WTC11 (cell line): ENCODE measurements around the gene DNAJB5. TPM values are rescaled to one million over a fixed set of nuclear protein-coding genes. Genes with fewer than 3 reads are reported as not detected.
"Not testable (repeated sequence)": the region's sequence is repeated elsewhere in the genome, so short reads cannot be mapped to it uniquely, and the experiment has no call there.

Experiments used
- ATAC-seq: fragments of 200-7000 bp; cut with Tn5 transposase; 2 replicates; pipeline ENCODE4 v1.10.0; 2021; ENCODE audit warnings: mild to moderate bottlenecking, moderate library complexity
- CTCF ChIA-PET: fragments of 300-600 bp; sonication (Branson Sonifier 250); formaldehyde crosslinking; loops from one replicate; lab custom pipeline; 2021; ENCODE audit warnings: antibody characterized with exemption; lab: Charles Lee
- POLR2A ChIA-PET: fragments of 350-600 bp; sonication (Branson Sonifier 250); formaldehyde crosslinking; loops from one replicate; lab custom pipeline; 2021; ENCODE audit warnings: antibody characterized with exemption; lab: Charles Lee
- DNase-seq: peaks from one replicate; pipeline ENCODE4 v3.0.0; 2021; ENCODE audit warnings: low spot score
- H3K27ac Mint-ChIP-seq: 2 replicates; pipeline ENCODE4 v1.8.0; 2021; ENCODE audit warnings: mixed read lengths
- H3K27me3 Mint-ChIP-seq: 2 replicates; pipeline ENCODE4 v1.8.0; 2021; ENCODE audit warnings: low read depth, mild to moderate bottlenecking, moderate library complexity, mixed read lengths
- H3K36me3 Mint-ChIP-seq: 2 replicates; pipeline ENCODE4 v1.8.0; 2021; ENCODE audit warnings: mixed read lengths
- H3K4me1 Mint-ChIP-seq: 2 replicates; pipeline ENCODE4 v1.8.0; 2022; ENCODE audit warnings: mixed read lengths
- H3K4me3 Mint-ChIP-seq: 2 replicates; pipeline ENCODE4 v1.8.0; 2021; ENCODE audit warnings: mild to moderate bottlenecking, moderate library complexity, mixed read lengths
- H3K9me3 Mint-ChIP-seq: 2 replicates; pipeline ENCODE4 v1.8.0; 2021; ENCODE audit warnings: mixed read lengths
- ESRRA ChIP-seq: sonication (generic); formaldehyde crosslinking; IDR thresholded peaks from 2 replicates; pipeline ENCODE4 v1.8.1; 2022; ENCODE audit warnings: mild to moderate bottlenecking, missing genetic modification reagents, borderline replicate concordance
- MXD4 ChIP-seq: fragments of 250-450 bp; sonication (Bioruptor Pico); IDR thresholded peaks from 2 replicates; pipeline ENCODE4 v1.8.0; 2021; ENCODE audit warnings: mild to moderate bottlenecking, moderate library complexity, borderline replicate concordance
- NFYB ChIP-seq: sonication (generic); formaldehyde crosslinking; conservative IDR thresholded peaks from 2 replicates; pipeline ENCODE4 v1.8.0; 2022; ENCODE audit warnings: low read depth, missing genetic modification reagents
- RELA ChIP-seq: sonication (generic); formaldehyde crosslinking; IDR thresholded peaks from 2 replicates; pipeline ENCODE4 v1.8.1; 2022; ENCODE audit warnings: missing genetic modification reagents, mild to moderate bottlenecking, borderline replicate concordance
- SP1 ChIP-seq: sonication (generic); formaldehyde crosslinking; conservative IDR thresholded peaks from 2 replicates; pipeline ENCODE4 v1.8.1; 2022; ENCODE audit warnings: missing genetic modification reagents
- TEAD1 ChIP-seq: sonication (generic); formaldehyde crosslinking; IDR thresholded peaks from 2 replicates; pipeline ENCODE4 v1.8.0; 2022; ENCODE audit warnings: mild to moderate bottlenecking, missing genetic modification reagents
- ZNF219 ChIP-seq: sonication (generic); formaldehyde crosslinking; IDR thresholded peaks from 2 replicates; pipeline ENCODE4 v1.8.0; 2023; ENCODE audit warnings: missing genetic modification reagents, mild to moderate bottlenecking, borderline replicate concordance
- total RNA-seq: library from RNA; stranded (reverse); gene quantifications from 3 replicates; pipeline ENCODE4 v1.2.3, GENCODE V29; 2021
- TF ChIP-seq, protein P1 (sequence below): fragments of 250-450 bp; sonication (Bioruptor Pico); IDR thresholded peaks from 2 replicates; pipeline ENCODE4 v1.9.0; 2021; ENCODE audit warnings: mild to moderate bottlenecking, borderline replicate concordance
- TF ChIP-seq, protein P2 (sequence below): sonication (generic); formaldehyde crosslinking; IDR thresholded peaks from 2 replicates; pipeline ENCODE4 v1.8.1; 2023; ENCODE audit warnings: mild to moderate bottlenecking, missing genetic modification reagents, moderate library complexity
- TF ChIP-seq, protein P3 (sequence below): sonication (generic); formaldehyde crosslinking; IDR thresholded peaks from 2 replicates; pipeline ENCODE4 v1.8.1; 2023; ENCODE audit warnings: mild to moderate bottlenecking, missing genetic modification reagents
- TF ChIP-seq, protein P4 (sequence below): fragments of 250-450 bp; sonication (Bioruptor Pico); conservative IDR thresholded peaks from 2 replicates; pipeline ENCODE4 v1.9.0; 2021; ENCODE audit warnings: mild to moderate bottlenecking
- TF ChIP-seq, protein P5 (sequence below): fragments of 250-450 bp; sonication (Bioruptor Pico); IDR thresholded peaks from 2 replicates; pipeline ENCODE4 v1.8.0; 2021; ENCODE audit warnings: mild to moderate bottlenecking
- TF ChIP-seq, protein P6 (sequence below): sonication (generic); formaldehyde crosslinking; conservative IDR thresholded peaks from 2 replicates; pipeline ENCODE4 v1.8.1; 2022; ENCODE audit warnings: mild to moderate bottlenecking, missing genetic modification reagents
- TF ChIP-seq, protein P7 (sequence below): sonication (generic); formaldehyde crosslinking; IDR thresholded peaks from 2 replicates; pipeline ENCODE4 v1.8.0; 2022; ENCODE audit warnings: mild to moderate bottlenecking, missing genetic modification reagents
- TF ChIP-seq, protein P8 (sequence below): sonication (generic); formaldehyde crosslinking; IDR thresholded peaks from 2 replicates; pipeline ENCODE4 v1.8.1; 2023; ENCODE audit warnings: mild to moderate bottlenecking, missing genetic modification reagents
- TF ChIP-seq, protein P9 (sequence below): sonication (generic); formaldehyde crosslinking; IDR thresholded peaks from 2 replicates; pipeline ENCODE4 v1.8.0; 2023; ENCODE audit warnings: mild to moderate bottlenecking, missing genetic modification reagents

DNAJB5 gene
- total RNA-seq, 1 experiment from 2014 or later: 30.0 TPM

DNA sequence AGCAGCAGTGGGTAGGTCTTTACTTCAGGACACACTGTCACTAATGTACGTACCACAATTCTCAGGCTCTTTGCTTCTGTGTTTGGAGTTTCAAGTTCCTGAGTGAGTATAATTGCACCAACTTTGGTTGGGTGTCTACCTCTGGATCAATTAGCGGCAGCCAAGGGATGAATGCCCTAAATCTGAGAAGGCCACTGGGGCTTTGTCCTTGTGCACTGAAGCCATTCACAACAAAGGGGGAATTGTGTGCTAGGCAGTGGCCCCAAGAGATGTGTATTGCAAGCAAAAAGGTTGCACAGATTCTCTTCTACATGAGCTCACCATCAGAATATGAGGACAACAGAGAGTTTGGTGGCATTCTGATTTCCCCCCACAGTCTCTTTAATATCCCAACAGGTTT, 35.3 kb upstream of the DNAJB5 start:
- no peaks in the 10 kb centered on the region for H3K9me3 Mint-ChIP-seq
- DNase-seq (no peak), ATAC-seq (no peak)
- H3K4me1 Mint-ChIP-seq: 0 out of 2 replicates have a peak, but pooled peaks cover 5% of the 10 kb centered on the region
- H3K36me3 Mint-ChIP-seq: no peaks in the 10 kb centered on the region
- peaks cover 43% of the 10 kb centered on the region for H3K27me3 Mint-ChIP-seq
- ChIA-PET CTCF (no interaction called here), POLR2A (no interaction called here)
- H3K4me3 Mint-ChIP-seq: no peak overlapping the region
- H3K27ac Mint-ChIP-seq: no peak overlapping the region
- TF ChIP-seq, protein P1, sequence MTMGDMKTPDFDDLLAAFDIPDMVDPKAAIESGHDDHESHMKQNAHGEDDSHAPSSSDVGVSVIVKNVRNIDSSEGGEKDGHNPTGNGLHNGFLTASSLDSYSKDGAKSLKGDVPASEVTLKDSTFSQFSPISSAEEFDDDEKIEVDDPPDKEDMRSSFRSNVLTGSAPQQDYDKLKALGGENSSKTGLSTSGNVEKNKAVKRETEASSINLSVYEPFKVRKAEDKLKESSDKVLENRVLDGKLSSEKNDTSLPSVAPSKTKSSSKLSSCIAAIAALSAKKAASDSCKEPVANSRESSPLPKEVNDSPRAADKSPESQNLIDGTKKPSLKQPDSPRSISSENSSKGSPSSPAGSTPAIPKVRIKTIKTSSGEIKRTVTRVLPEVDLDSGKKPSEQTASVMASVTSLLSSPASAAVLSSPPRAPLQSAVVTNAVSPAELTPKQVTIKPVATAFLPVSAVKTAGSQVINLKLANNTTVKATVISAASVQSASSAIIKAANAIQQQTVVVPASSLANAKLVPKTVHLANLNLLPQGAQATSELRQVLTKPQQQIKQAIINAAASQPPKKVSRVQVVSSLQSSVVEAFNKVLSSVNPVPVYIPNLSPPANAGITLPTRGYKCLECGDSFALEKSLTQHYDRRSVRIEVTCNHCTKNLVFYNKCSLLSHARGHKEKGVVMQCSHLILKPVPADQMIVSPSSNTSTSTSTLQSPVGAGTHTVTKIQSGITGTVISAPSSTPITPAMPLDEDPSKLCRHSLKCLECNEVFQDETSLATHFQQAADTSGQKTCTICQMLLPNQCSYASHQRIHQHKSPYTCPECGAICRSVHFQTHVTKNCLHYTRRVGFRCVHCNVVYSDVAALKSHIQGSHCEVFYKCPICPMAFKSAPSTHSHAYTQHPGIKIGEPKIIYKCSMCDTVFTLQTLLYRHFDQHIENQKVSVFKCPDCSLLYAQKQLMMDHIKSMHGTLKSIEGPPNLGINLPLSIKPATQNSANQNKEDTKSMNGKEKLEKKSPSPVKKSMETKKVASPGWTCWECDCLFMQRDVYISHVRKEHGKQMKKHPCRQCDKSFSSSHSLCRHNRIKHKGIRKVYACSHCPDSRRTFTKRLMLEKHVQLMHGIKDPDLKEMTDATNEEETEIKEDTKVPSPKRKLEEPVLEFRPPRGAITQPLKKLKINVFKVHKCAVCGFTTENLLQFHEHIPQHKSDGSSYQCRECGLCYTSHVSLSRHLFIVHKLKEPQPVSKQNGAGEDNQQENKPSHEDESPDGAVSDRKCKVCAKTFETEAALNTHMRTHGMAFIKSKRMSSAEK (CRISPR knock-in tag): no peak
- TF ChIP-seq RELA (no peak), ZNF219 (CRISPR knock-in tag) (no peak), ESRRA (CRISPR knock-in tag) (no peak)
- TF ChIP-seq, protein P2, sequence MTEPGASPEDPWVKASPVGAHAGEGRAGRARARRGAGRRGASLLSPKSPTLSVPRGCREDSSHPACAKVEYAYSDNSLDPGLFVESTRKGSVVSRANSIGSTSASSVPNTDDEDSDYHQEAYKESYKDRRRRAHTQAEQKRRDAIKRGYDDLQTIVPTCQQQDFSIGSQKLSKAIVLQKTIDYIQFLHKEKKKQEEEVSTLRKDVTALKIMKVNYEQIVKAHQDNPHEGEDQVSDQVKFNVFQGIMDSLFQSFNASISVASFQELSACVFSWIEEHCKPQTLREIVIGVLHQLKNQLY: no peak
- TF ChIP-seq, protein P3, sequence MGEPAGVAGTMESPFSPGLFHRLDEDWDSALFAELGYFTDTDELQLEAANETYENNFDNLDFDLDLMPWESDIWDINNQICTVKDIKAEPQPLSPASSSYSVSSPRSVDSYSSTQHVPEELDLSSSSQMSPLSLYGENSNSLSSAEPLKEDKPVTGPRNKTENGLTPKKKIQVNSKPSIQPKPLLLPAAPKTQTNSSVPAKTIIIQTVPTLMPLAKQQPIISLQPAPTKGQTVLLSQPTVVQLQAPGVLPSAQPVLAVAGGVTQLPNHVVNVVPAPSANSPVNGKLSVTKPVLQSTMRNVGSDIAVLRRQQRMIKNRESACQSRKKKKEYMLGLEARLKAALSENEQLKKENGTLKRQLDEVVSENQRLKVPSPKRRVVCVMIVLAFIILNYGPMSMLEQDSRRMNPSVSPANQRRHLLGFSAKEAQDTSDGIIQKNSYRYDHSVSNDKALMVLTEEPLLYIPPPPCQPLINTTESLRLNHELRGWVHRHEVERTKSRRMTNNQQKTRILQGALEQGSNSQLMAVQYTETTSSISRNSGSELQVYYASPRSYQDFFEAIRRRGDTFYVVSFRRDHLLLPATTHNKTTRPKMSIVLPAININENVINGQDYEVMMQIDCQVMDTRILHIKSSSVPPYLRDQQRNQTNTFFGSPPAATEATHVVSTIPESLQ (CRISPR knock-in tag): no peak
- TF ChIP-seq, protein P4, sequence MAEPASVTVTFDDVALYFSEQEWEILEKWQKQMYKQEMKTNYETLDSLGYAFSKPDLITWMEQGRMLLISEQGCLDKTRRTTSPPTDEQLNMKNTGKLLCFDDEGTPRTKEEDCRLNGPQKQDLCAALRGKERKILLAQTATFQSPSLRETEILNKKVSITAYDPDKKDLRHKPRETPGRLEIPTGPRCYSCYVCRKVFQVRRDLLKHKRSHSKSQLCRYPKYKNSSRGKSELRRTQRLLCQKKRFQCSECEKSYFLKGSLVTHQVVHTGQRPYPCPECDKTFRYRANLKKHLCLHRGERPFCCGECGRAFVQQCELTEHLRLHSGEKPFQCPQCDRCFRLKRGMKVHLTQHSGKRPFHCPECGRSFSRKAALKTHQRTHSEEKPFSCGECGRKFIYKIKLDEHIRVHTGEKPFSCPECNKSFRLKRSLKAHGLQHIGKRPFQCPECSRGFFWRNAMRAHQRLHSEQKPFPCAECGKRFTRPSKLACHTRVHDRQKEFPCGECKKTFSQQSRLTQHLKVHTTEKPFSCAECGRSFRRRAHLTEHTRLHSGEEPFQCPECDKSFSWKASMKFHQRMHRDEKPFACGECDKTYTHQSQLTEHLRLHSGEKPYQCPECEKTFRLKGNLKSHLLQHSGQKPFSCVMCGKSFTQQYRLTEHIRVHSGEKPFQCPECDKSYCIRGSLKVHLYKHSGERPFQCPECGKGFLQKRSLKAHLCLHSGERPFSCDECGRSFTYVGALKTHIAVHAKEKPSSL: no peak
- TF ChIP-seq, protein P5, sequence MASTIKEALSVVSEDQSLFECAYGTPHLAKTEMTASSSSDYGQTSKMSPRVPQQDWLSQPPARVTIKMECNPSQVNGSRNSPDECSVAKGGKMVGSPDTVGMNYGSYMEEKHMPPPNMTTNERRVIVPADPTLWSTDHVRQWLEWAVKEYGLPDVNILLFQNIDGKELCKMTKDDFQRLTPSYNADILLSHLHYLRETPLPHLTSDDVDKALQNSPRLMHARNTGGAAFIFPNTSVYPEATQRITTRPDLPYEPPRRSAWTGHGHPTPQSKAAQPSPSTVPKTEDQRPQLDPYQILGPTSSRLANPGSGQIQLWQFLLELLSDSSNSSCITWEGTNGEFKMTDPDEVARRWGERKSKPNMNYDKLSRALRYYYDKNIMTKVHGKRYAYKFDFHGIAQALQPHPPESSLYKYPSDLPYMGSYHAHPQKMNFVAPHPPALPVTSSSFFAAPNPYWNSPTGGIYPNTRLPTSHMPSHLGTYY (CRISPR knock-in tag): no peak

DNA sequence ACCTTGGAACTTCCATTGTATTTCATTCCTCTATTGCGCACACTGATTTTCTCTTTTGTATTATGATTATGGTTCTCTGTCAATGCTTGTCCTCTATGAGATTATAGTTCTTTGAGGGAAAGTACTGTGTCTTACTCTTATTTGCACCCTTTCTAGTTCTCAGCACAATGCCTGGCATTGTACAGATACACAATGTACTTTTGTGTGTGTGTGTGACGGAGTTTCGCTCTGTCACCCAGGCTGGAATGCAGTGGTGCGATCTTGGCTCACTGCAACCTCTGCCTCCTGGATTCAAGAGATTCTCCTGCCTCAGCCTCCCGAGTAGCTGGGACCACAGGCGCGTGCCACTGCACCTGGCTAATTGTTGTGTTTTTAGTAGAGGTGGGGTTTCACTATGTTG, 33.5 kb upstream of the DNAJB5 start:
- ATAC-seq, POLR2A ChIA-PET, H3K4me1 Mint-ChIP-seq, CTCF ChIA-PET, H3K36me3 Mint-ChIP-seq, H3K9me3 Mint-ChIP-seq, H3K4me3 Mint-ChIP-seq, H3K27ac Mint-ChIP-seq, DNase-seq: not testable (repeated sequence)
- H3K27me3 Mint-ChIP-seq: peaks cover 61% of the 10 kb centered on the region

DNA sequence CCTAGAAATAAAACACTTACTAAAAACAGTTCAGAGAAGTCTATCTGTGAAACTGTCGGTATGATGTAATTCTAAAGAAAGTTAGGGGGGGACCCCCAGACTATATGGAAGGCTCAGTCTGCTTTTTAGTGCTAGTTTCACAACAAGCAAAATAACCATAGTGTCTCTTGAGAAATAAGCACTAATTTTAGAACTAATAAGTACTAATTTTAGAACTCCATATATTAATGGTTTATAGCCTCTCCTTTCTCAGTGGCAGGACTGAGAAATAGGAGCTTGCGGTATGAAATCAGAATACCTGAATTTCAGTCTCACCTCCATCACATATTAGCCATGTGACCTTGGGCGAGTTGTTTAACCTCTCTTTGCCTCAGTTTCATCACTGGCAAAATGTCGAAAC, 32.9 kb upstream of the DNAJB5 start:
- ATAC-seq (no peak), DNase-seq (no peak)
- Mint-ChIP-seq H3K27me3 (peaks cover 63% of the 10 kb centered on the region), H3K36me3 (no peaks in the 10 kb centered on the region), H3K9me3 (no peaks in the 10 kb centered on the region), H3K4me3 (peak overlapping the region; percentile 66; the same call in 1 of the 2 replicates), H3K27ac (no peak overlapping the region), H3K4me1 (0 out of 2 replicates have a peak, but pooled peaks cover 5% of the 10 kb centered on the region)
- ChIA-PET POLR2A (no interaction called here), CTCF (no interaction called here)
- TF ChIP-seq, protein P6, sequence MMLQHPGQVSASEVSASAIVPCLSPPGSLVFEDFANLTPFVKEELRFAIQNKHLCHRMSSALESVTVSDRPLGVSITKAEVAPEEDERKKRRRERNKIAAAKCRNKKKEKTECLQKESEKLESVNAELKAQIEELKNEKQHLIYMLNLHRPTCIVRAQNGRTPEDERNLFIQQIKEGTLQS: no peak
- TF ChIP-seq TEAD1 (CRISPR knock-in tag) (no peak), MXD4 (CRISPR knock-in tag) (no peak), NFYB (CRISPR knock-in tag) (no peak), SP1 (CRISPR knock-in tag) (no peak), ESRRA (CRISPR knock-in tag) (no peak)
- TF ChIP-seq, protein P7, sequence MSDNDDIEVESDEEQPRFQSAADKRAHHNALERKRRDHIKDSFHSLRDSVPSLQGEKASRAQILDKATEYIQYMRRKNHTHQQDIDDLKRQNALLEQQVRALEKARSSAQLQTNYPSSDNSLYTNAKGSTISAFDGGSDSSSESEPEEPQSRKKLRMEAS (CRISPR knock-in tag): no peak
- TF ChIP-seq, protein P8, sequence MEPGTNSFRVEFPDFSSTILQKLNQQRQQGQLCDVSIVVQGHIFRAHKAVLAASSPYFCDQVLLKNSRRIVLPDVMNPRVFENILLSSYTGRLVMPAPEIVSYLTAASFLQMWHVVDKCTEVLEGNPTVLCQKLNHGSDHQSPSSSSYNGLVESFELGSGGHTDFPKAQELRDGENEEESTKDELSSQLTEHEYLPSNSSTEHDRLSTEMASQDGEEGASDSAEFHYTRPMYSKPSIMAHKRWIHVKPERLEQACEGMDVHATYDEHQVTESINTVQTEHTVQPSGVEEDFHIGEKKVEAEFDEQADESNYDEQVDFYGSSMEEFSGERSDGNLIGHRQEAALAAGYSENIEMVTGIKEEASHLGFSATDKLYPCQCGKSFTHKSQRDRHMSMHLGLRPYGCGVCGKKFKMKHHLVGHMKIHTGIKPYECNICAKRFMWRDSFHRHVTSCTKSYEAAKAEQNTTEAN (CRISPR knock-in tag): no peak
- TF ChIP-seq, protein P9, sequence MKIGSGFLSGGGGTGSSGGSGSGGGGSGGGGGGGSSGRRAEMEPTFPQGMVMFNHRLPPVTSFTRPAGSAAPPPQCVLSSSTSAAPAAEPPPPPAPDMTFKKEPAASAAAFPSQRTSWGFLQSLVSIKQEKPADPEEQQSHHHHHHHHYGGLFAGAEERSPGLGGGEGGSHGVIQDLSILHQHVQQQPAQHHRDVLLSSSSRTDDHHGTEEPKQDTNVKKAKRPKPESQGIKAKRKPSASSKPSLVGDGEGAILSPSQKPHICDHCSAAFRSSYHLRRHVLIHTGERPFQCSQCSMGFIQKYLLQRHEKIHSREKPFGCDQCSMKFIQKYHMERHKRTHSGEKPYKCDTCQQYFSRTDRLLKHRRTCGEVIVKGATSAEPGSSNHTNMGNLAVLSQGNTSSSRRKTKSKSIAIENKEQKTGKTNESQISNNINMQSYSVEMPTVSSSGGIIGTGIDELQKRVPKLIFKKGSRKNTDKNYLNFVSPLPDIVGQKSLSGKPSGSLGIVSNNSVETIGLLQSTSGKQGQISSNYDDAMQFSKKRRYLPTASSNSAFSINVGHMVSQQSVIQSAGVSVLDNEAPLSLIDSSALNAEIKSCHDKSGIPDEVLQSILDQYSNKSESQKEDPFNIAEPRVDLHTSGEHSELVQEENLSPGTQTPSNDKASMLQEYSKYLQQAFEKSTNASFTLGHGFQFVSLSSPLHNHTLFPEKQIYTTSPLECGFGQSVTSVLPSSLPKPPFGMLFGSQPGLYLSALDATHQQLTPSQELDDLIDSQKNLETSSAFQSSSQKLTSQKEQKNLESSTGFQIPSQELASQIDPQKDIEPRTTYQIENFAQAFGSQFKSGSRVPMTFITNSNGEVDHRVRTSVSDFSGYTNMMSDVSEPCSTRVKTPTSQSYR: no peak
